ENCODE results near the gene PNPLA3.

DNA sequence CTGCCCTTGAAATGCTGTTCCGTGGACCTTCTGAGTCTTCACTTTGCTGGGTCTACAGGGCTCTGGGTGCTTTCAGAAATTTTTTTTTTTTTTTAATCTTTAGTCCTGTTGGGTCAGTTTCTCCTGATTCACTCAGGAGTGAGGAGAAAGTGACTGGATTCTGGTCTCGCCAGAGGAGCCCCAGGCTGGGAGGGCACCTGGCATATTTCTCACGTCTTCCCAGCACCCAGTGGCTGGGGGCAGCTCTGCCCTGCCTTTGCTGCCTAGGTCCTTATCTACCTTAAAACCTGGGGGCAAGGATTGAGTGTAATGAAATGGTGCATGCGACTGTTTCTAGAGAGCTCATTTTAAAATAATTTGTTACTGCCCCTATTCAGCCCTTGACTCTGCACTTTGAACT, 55.0 kb downstream of the PNPLA3 start:
- TF ChIP-seq POLR2A (IDR thresholded peaks at IDR 0.05; ENCODE audit: extremely low read depth, insufficient read length), result no peak
- TF ChIP-seq, protein P1, sequence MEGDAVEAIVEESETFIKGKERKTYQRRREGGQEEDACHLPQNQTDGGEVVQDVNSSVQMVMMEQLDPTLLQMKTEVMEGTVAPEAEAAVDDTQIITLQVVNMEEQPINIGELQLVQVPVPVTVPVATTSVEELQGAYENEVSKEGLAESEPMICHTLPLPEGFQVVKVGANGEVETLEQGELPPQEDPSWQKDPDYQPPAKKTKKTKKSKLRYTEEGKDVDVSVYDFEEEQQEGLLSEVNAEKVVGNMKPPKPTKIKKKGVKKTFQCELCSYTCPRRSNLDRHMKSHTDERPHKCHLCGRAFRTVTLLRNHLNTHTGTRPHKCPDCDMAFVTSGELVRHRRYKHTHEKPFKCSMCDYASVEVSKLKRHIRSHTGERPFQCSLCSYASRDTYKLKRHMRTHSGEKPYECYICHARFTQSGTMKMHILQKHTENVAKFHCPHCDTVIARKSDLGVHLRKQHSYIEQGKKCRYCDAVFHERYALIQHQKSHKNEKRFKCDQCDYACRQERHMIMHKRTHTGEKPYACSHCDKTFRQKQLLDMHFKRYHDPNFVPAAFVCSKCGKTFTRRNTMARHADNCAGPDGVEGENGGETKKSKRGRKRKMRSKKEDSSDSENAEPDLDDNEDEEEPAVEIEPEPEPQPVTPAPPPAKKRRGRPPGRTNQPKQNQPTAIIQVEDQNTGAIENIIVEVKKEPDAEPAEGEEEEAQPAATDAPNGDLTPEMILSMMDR (IDR thresholded peaks at IDR 0.05; ENCODE audit: low read depth, low read length), result no peak
- TF ChIP-seq MYC (IDR thresholded peaks at IDR 0.05; ENCODE audit: low read depth, low read length), result no peak
- TF ChIP-seq, protein P2, sequence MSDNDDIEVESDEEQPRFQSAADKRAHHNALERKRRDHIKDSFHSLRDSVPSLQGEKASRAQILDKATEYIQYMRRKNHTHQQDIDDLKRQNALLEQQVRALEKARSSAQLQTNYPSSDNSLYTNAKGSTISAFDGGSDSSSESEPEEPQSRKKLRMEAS (IDR thresholded peaks at IDR 0.05; ENCODE audit: low read depth, low read length), result no peak
